HuH-7.5 (cell line): ENCODE results near the gene CAMKV.
"Not testable (repeated sequence)": the region's sequence is repeated elsewhere in the genome, so short reads cannot be mapped to it uniquely, and the experiment has no call there.

Source experiments
- DNase-seq: peaks from one replicate; pipeline ENCODE4 v3.0.0; 2011; ENCODE audit warnings: low spot score

Gene CAMKV, protein sequence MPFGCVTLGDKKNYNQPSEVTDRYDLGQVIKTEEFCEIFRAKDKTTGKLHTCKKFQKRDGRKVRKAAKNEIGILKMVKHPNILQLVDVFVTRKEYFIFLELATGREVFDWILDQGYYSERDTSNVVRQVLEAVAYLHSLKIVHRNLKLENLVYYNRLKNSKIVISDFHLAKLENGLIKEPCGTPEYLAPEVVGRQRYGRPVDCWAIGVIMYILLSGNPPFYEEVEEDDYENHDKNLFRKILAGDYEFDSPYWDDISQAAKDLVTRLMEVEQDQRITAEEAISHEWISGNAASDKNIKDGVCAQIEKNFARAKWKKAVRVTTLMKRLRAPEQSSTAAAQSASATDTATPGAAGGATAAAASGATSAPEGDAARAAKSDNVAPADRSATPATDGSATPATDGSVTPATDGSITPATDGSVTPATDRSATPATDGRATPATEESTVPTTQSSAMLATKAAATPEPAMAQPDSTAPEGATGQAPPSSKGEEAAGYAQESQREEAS

GRCh38 chr3:49869525-49870126, at the start of gene CAMKV:
CAMKV (minus strand) TSS chr3:49869906; CDS start chr3:49862388, 7,518 bp downstream.
- DNase-seq: peak; percentile 51

- not testable (repeated sequence) for DNase-seq
Measured at GRCh38 chr3:49917806-49918590, 48.3 kb upstream of the CAMKV start.

DNA sequence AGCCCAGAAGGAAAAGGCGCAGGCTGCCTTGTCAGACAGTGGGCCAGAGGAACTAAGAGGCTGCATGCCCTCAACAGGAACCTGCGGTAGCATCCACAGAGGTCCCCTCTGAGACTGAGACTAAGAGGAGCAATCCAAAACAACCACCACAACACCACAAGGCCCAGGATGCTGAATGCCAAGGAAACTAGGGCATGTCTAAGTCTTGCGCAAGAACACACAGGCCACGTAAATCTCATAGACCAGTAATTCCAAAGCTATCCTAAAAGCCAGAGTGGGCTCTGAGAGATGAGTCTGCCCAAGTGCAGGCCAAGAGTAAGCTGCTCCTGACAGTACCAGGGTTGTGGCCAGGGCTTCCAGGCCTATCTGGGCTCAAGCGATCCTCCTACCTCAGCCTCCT, 47.0 kb upstream of the CAMKV start:
- DNase-seq: no peak

GRCh38 chr3:49914906-49915305, 45.2 kb upstream of the CAMKV start:
- DNase-seq: no peak

- DNase-seq: no peak
Measured at GRCh38 chr3:49912881-49913281, 43.2 kb upstream of the CAMKV start.

DNA sequence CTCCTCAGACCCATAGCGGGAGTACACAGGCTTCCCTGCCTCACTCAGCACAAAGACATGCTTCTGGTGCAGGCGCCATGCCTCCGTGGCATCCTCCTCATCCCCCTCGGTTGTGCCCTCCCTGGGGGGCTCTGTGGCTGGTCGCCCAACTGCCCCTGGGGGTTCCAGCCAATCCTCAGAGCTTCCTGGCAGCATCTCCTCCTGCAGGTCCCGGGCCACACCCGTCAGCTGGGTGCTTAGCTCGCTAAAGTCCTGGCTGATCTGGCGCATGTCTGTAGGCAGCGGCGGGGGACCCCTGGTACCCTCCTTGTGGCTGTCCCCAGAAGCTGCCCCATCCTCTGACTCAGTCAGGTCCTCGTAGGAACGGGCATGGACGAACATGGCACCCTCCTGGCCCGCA, 41.9 kb upstream of the CAMKV start:
- DNase-seq: no peak

GRCh38 chr3:49911124-49911420, 41.4 kb upstream of the CAMKV start:
- no peak for DNase-seq

DNA sequence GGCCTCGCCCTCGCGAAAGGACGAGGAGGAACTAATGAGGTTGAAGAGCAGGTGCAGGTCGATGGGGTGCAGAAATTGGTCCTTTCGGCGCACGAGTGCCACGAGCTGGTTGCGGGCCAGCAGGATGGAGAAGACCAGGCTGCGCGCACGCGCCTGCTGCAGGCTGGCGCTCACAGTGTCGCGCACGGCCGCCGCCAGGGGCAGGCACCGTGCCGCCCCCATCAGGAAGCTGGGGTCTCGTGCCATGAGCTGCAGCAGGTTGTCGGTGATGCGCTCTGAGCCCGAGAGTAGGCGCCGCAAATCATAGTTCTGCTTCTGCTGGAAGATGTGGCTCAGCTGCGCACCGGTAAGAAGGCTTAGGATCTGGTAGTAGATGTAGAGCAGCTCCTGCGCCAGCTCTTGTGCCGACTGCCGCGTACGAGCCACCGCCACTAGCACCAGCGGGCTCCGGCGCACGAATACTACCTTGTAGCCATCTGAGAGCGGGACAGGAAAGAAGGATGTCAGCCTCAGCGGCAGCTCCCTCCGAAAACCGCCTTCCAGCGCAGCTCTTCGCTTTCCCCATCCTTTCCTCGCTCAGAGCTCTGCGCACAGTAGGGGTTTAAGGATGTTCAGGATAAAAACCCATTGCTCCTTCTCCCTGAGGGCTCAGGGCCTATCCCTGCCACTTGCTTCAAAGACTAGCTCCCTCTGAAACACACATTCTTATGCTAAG, 40.9 kb upstream of the CAMKV start:
- DNase-seq: no peak

DNA sequence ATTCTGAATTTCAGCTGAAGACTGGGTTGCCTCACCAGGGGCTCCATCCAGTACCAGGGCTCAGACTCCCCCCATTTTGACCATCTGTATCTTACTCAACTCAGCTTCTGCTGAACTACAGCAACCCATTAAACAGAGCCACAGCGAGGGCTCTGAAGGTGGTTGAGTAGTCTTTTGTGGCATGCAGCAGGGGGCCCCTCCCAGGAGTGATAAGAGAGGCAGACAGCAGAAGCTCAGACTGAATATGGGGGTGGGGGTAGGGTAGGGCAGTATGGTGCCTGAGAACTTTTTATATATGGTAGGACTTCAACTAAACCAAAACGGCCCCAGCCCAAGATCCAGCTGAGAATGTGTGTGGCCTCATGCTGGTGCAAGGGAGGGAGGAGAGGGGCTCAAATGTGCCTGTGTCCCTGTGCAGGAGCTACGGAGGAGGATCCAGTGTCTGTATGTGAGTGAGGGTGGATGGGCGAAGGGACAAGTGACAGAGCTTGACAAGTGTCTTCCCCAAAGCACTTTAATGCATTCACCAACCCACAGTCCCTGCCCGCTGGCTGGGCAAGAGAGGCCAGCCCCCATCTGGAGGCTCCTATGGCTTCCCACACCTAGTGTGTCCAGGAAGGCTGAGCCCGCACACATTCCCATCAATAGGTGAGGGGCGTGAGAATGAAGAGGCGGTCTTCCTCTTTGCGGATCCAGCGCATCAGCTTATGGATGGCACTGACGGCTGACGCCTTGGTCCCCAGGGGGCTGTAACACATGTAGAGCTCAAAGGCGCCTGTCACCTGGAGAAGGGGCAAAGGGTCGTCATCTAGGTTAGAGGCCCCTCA, 38.9 kb upstream of the CAMKV start:
- DNase-seq: no peak

- DNase-seq: peak; percentile 78
Measured at GRCh38 chr3:49906073-49906743, 36.5 kb upstream of the CAMKV start.

DNA sequence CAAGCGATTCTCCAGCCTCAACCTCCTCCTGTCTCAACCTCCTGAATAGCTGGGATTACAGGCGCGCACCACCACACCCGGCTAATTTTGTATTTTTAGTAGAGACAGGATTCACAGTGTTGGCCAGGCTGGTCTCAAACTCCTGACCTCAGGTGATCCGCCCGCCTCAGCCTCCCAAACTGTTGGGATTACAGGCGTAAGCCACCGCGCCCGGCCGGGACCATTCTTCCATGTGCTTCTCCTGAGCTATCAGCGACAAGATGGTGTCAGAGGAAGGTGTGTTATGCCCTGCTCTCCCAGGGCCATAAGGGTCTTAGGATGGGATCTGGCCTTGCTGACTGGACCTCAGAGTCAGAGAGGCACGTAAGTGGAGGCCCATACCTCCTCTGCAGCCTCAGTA, 34.7 kb upstream of the CAMKV start:
- not testable (repeated sequence) for DNase-seq

GRCh38 chr3:49903451-49904424, 34.0 kb upstream of the CAMKV start, which contains the start of gene MST1R:
MST1R (minus strand) TSS chr3:49903873; CDS start chr3:49903609, 264 bp downstream.
- peak; percentile 85 for DNase-seq

GRCh38 chr3:49902511-49903345, 33.0 kb upstream of the CAMKV start:
- no peak for DNase-seq

DNA sequence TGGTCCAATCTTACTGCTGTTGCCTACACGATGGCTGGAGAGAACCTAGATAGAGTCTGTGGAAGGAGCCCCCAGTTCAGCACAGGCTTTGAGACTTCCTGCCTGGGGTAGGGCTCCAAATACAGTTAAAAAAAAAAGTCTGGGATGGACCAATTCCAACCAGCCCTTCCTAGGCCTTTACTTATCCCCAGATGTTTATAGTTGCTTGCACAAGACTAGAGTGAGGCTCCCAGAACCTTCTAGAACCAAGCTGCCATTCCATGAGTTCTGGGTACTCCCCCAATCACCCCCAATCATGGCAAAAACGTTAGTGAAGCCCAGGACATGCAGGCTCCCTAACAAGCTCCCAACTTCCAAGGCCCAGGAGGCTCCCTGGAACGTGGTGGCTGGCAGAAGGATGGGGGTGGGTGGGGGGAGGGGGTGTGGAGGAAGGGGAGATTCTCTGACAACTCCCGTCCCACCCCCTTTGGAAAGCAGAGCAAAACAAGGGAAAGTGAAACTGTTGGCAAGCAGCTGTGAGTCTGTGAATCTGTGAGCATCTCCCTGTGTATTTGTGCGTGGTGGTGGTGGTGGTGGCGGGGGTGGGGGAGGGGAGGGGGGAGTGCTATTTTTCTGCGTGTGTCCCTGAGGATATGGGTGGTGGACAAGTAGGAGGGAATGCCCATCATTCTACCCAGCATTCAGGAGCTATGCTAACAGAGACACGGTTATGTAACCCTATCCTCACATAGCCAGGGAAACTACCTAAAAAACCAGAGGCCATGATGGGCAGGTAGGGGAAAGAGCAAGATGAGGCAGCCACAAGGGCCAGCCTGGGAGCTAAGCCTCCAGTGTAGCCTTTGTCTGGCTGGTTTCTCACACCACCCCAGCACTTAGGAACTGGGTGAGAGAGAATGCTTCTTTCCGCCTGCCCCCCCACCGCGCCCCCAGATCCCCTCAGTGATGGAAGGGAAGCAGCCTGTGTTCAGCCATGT, 31.9 kb upstream of the CAMKV start:
- DNase-seq: no peak

DNA sequence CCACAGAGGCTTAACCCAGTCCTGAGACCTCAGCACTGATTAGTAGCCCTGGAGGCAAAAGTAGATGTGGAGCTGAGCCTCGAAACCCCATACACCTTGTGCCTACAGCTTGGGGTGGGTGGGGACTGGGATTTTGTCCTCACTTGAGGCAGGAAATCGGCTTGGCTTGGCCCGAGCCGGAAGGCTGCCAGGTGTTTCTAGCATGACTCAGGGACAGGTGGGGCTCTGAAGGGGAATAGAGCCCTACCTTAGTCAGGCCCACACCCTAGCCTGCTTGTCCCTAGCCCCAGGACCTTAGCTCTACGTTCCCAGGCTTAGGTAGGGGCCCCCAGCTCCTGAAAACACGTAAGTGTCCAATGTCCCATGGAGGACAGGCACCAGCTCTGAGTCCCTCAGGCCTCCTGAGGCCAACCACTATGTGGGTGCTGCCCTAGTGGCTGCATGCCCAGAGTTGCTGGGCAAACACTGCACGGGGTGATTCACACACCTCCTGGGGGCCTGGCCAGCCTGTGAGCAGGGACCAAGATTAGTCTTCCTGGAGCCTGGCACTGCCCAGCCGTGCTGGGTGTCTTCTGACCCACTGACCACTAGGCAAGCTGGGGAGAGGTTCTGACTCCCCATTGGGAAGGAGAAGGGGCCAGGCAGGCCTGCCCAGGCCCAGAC, 30.9 kb upstream of the CAMKV start:
- DNase-seq: no peak

DNA sequence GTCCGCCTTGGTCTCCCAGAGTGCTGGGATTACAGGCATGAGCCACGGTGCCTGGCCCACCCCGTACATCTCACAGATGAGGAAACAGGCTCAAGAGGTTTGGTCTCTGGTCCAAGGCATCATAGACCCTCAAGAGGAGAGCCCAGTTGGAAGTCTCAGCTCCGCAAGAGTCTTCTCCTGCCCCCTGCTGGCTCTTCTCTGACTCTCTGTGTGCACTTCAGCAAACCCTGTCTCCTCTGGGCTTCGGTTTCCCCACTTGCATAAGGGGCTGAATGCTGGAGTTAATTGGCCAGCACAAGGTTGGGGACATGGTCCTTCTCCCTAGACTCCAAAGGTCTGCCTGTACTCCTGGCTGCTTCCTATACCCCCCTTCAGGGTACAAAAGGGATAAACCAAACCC, 30.1 kb upstream of the CAMKV start:
- no peak for DNase-seq

DNA sequence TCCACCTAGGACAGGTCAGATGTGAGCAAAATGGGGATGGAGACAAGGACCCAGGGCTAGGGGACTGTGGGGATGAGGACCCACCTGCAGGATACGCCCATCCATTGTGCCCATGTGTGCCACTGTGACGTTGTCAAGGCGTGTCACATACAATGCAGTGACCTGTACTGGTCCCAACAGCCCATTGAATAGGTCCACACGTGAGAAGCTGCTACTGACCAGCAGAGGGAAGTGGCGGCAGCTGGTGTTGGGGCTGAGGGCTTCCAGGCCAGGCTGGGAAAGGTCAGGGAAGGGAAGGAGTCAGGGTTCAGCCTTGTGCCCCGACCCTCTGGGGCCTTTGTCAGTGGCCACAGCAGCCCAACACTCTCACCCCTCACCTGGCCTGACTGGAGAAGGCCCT, 29.3 kb upstream of the CAMKV start:
- DNase-seq: no peak
